Activated naive CD4-positive, alpha-beta T cell treated with anti-CD3 and anti-CD28 coated beads, Interleukin-2, amount 50 U/mL, for 72 hours (primary cell): Measurements from ENCODE around the gene RAET1G. TPM values are rescaled to one million over a fixed set of nuclear protein-coding genes. Genes with fewer than 3 reads are reported as not detected.
A peak's percentile ranks its signal among the peaks of the same experiment; 100 is the strongest.
"Not testable (repeated sequence)": the region's sequence is repeated elsewhere in the genome, so short reads cannot be mapped to it uniquely, and the experiment has no call there.

ENCODE experiments used
- ATAC-seq, 2 donors: fragments of 150-1000 bp; cut with Tn5 transposase; 2 replicates each; pipeline ENCODE4 v1.10.0; 2021; ENCODE audit warnings: mild to moderate bottlenecking in 2 of 2, moderate library complexity in 2 of 2
- DNase-seq, 2 donors: peaks; one replicate each; pipeline ENCODE4 v3.0.0; 2021 to 2022; ENCODE audit warnings: low spot score in 2 of 2
- H3K27ac Mint-ChIP-seq, 2 donors: one replicate each; pipeline ENCODE4 v1.8.0; 2022; ENCODE audit warnings: mild to moderate bottlenecking in 2 of 2, mixed read lengths in 2 of 2
- H3K36me3 Mint-ChIP-seq, 2 donors: one replicate each; pipeline ENCODE4 v1.8.0; 2022; ENCODE audit warnings: mixed read lengths in 2 of 2
- H3K9me3 Mint-ChIP-seq, 2 donors: one replicate each; pipeline ENCODE4 v1.8.0; 2022; ENCODE audit warnings: mixed read lengths in 2 of 2
- total RNA-seq, 2 donors: library from RNA; stranded (reverse); gene quantifications; one replicate each; pipeline ENCODE4 v1.2.3, GENCODE V29; 2022

Gene RAET1G
- total RNA-seq, 2 donors from 2014 or later: not detected

GRCh38 chr6:149897015-149897697 is 25.8 kb downstream of the RAET1G start:
- no peak for DNase-seq
- Mint-ChIP-seq H3K36me3 (no peaks in the 10 kb centered on the region), H3K27ac (no peak overlapping the region), H3K9me3 (no peaks in the 10 kb centered on the region)
- ATAC-seq: no peak

GRCh38 chr6:149896491-149896890 is 26.4 kb downstream of the RAET1G start:
- DNase-seq (no peak), ATAC-seq (peak in 1 of 2 donors; percentile 34)
- Mint-ChIP-seq H3K27ac (no peak overlapping the region), H3K9me3 (no peaks in the 10 kb centered on the region), H3K36me3 (no peaks in the 10 kb centered on the region)

GRCh38 chr6:149895833-149896271 is 27.1 kb downstream of the RAET1G start:
- no peaks in the 10 kb centered on the region for H3K36me3 Mint-ChIP-seq
- DNase-seq (peak in 1 of 2 donors; percentile 21), ATAC-seq (peak; percentile 87 to 93)
- H3K27ac Mint-ChIP-seq: no peak overlapping the region
- no peaks in the 10 kb centered on the region for H3K9me3 Mint-ChIP-seq

- Mint-ChIP-seq H3K36me3 (no peaks in the 10 kb centered on the region), H3K9me3 (no peaks in the 10 kb centered on the region), H3K27ac (no peak overlapping the region)
- ATAC-seq (no peak), DNase-seq (no peak)
Observed at GRCh38 chr6:149895048-149895590, 27.8 kb downstream of the RAET1G start.

GRCh38 chr6:149891864-149892263 is 31.1 kb downstream of the RAET1G start:
- not testable (repeated sequence) for H3K36me3 Mint-ChIP-seq, ATAC-seq, H3K27ac Mint-ChIP-seq, DNase-seq, H3K9me3 Mint-ChIP-seq

- no peak for DNase-seq
- Mint-ChIP-seq H3K9me3 (no peaks in the 10 kb centered on the region), H3K36me3 (no peaks in the 10 kb centered on the region), H3K27ac (no peak overlapping the region)
- no peak for ATAC-seq
Observed at GRCh38 chr6:149891259-149891658, 31.7 kb downstream of the RAET1G start.

GRCh38 chr6:149890629-149891045 is 32.3 kb downstream of the RAET1G start:
- Mint-ChIP-seq H3K36me3 (no peaks in the 10 kb centered on the region), H3K9me3 (no peaks in the 10 kb centered on the region), H3K27ac (no peak overlapping the region)
- DNase-seq (no peak), ATAC-seq (no peak)

- H3K9me3 Mint-ChIP-seq: no peaks in the 10 kb centered on the region
- H3K27ac Mint-ChIP-seq: no peak overlapping the region
- no peak for DNase-seq
- no peaks in the 10 kb centered on the region for H3K36me3 Mint-ChIP-seq
- ATAC-seq: no peak
Observed at GRCh38 chr6:149889326-149889725, 33.6 kb downstream of the RAET1G start.

- H3K27ac Mint-ChIP-seq: no peak overlapping the region
- ATAC-seq (no peak), DNase-seq (no peak)
- H3K36me3 Mint-ChIP-seq: no peaks in the 10 kb centered on the region
- H3K9me3 Mint-ChIP-seq: no peaks in the 10 kb centered on the region
Observed at GRCh38 chr6:149888659-149889058, 34.3 kb downstream of the RAET1G start.

- Mint-ChIP-seq H3K36me3 (no peaks in the 10 kb centered on the region), H3K9me3 (no peaks in the 10 kb centered on the region), H3K27ac (no peak overlapping the region)
- ATAC-seq (no peak), DNase-seq (no peak)
Observed at GRCh38 chr6:149888093-149888492, 34.8 kb downstream of the RAET1G start.

GRCh38 chr6:149887343-149887742 is 35.6 kb downstream of the RAET1G start:
- Mint-ChIP-seq H3K36me3 (no peaks in the 10 kb centered on the region), H3K27ac (no peak overlapping the region), H3K9me3 (no peaks in the 10 kb centered on the region)
- no peak for DNase-seq
- ATAC-seq: no peak

- Mint-ChIP-seq H3K36me3 (no peaks in the 10 kb centered on the region), H3K27ac (peak overlapping the region in 1 of 2 donors; percentile 52), H3K9me3 (no peaks in the 10 kb centered on the region)
- ATAC-seq (no peak), DNase-seq (no peak)
Observed at GRCh38 chr6:149885888-149886287, 37.0 kb downstream of the RAET1G start.

GRCh38 chr6:149884617-149885016 is 38.3 kb downstream of the RAET1G start:
- H3K36me3 Mint-ChIP-seq: no peaks in the 10 kb centered on the region
- no peak for DNase-seq

GRCh38 chr6:149884215-149884614 is 38.7 kb downstream of the RAET1G start:
- Mint-ChIP-seq H3K9me3 (no peaks in the 10 kb centered on the region), H3K36me3 (no peaks in the 10 kb centered on the region), H3K27ac (no peak overlapping the region)
- DNase-seq: no peak
- ATAC-seq: no peak

More at GRCh38 chr6:149884617-149885016, 38.3 kb downstream of the RAET1G start:
- no peak for ATAC-seq
- no peak overlapping the region for H3K27ac Mint-ChIP-seq
- no peaks in the 10 kb centered on the region for H3K9me3 Mint-ChIP-seq

GRCh38 chr6:149881860-149882259 is 41.1 kb downstream of the RAET1G start:
- Mint-ChIP-seq H3K9me3 (no peaks in the 10 kb centered on the region), H3K36me3 (no peaks in the 10 kb centered on the region), H3K27ac (no peak overlapping the region)
- no peak for ATAC-seq
- no peak for DNase-seq

- Mint-ChIP-seq H3K27ac (no peak overlapping the region), H3K36me3 (no peaks in the 10 kb centered on the region)
- no peak for ATAC-seq
Observed at GRCh38 chr6:149881066-149881766, 41.7 kb downstream of the RAET1G start.

GRCh38 chr6:149877659-149878058 is 45.3 kb downstream of the RAET1G start:
- no peaks in the 10 kb centered on the region for H3K9me3 Mint-ChIP-seq
- DNase-seq (no peak), ATAC-seq (no peak)
- no peaks in the 10 kb centered on the region for H3K36me3 Mint-ChIP-seq
- H3K27ac Mint-ChIP-seq: no peak overlapping the region

More at GRCh38 chr6:149881066-149881766, 41.7 kb downstream of the RAET1G start:
- H3K9me3 Mint-ChIP-seq: no peaks in the 10 kb centered on the region
- DNase-seq: no peak
